NCI-H2227 treated with DMSO at 0.1 percent for 48 hours (cell line): ENCODE measurements around the gene CPXM2.
"Not testable (repeated sequence)": the region's sequence is repeated elsewhere in the genome, so short reads cannot be mapped to it uniquely, and the experiment has no call there.

Source experiments
- DNase-seq: peaks from one replicate; lab custom pipeline; 2025; lab: John Stamatoyannopoulos, UW

The CPXM2 gene

DNA sequence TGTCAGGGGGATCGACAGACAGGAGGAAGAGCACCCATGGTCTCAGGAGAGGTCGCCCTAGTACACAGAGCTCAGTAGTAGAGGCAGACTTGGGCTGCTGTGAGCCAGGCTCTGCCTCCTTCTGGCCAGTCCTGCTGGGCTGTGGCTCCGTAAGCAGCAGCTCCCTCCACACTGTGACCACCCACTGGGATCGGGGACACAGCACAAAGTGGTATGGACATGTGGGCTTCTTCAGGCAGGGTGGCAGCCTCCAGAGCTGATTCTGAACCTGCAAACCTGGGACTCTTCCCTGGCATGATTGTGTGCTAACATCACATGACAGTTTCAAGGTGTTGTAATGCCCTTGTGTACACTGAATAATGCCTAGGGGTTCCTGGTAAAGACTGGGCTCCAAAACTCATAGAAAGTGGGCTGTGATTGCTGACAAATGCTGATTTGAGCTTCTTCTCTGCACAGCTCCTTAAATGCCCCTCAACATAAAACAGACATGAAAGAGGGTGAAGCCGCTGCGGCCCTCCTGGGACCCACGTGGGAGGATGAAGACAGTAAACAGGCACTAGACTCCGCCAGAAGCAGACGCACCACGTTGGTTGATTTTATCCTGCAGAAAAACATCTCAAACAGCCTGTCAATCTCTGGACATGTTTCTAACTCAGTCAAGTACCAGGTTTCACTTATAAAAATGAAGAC is 148.7 kb downstream of the CPXM2 start:
- no peak for DNase-seq

DNA sequence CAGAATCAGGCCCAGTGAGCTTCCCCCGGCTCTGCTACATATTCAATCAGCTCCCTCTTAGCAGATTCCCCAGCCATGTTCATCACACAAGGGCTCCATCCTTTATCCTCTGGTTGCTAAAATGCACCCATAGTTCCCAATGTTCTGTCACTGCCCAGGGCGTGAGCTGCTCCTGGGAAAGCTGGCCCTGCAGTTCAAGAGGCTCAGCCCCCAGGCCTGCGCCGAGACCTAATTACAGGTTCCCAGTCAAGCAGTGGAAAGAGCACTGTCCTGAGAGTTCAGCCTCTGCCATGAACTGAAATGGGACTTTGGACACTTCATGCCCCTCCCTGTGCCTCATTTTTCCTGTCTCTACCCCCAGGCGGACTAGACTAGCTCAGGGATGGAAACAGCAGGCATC is 149.9 kb downstream of the CPXM2 start:
- DNase-seq, result no peak

DNA sequence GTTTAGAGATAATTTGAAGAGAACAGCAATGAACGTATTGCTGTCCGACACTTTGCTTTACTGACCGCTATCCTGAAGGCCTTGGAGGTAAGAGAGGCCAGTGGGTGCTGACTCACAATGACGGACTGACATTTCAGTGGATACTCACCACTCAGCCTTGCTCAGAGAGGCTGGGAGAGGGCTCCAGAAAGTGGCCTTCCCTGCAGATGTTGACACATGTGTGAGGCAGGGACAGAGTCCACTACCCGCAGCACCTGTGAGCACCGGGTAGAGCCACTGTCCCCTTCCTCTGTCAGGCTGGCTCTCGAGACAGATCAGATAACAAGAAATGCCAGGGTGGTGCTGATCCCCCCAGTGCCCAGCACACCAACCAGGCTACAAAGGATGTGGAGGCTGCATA is 150.5 kb downstream of the CPXM2 start:
- no peak for DNase-seq

DNA sequence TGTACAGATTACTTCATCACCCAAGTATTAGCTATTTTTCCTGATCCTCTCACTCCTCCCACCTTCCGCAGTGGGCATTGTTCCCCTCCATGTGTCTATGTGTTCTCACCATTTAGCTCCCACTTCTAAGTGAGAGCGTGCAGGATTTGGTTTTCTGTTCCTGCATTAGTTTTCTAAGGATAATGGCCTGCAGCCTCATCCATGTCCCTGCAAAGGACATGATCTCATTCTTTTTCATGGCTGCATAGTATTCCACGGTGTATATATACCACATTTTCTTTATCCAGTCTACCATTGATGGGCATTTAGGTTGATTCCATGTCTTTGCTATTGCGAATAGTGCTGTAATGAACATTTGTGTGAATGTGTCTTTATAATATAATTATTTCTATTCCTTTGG is 154.7 kb downstream of the CPXM2 start:
- not testable (repeated sequence) for DNase-seq

DNA sequence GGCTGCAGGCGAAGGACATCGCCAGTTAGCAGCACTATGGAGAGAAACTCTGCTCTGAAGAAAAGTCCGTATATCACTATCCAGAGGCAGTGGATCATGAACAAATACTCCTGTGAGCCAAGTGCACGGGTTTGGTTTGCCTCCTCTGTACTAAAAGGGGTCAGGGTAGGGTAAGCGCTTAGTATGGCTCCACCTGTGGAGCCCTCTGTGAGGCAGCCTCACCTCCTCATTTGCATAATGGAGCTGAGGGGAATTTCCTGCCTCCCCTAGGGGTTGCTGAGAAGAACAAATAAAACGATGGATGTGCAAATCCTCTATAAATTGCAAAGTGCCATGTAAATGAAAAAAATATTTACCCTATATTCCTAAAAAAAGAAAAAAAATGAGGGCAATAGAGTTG is 162.1 kb downstream of the CPXM2 start:
- no peak for DNase-seq

DNA sequence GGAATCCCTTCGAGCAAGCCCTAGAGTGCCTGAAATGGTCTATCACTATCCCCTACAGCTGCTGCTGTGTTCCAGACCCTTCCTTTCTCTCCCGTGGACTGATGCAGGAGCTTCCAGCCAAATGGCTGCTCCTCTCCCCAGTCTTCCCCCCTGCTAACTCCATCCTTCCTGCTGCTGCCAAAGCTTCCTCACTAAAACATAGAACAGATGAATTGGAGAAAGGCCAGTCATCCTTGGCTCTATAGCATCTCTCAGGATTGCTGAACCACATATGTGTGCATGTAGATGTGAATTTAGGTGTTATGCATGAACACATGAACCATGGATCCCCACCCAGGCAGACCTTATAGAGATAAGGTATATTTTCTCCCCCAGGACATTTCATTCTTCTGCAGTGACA is 164.8 kb downstream of the CPXM2 start:
- no peak for DNase-seq

DNA sequence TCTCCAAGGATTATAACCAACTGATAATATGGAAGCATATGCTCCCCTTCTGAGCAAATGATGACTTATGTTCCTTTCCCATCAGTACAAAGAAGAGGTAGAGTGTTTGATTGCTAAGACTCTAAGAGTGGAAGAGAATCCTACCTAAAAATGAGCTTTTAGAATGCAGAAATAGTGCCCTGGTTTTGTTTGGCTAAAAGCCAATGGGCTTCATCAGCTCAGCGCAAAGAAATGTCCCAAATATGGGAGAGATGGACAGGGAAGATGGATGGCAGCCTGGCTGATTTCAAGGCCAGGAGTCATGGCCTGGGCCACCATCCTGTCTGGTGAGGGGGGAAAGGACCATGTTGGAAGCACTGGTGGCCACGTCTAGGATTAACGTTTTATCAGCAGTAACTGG is 165.2 kb downstream of the CPXM2 start:
- DNase-seq, result no peak

DNA sequence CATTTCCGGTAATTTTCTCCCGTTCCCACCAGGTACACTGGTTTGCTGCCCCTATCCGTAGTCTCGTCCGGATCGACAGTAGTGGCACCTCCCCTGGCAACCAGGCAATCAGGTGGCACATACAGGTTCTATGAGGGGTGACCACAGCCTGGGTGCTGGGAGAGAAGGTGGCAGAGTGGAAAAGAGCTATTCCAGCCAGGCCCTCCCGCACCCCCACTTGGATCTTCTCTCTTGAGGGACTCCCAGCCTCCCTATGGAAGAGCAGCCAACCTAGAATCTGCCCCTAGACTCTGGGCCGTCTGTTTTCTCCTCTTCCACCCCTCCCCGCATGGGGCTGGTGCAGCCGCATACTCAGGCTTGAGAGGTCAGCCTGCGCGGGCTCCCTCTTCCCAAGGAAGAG is 166.9 kb downstream of the CPXM2 start:
- DNase-seq, result no peak

DNA sequence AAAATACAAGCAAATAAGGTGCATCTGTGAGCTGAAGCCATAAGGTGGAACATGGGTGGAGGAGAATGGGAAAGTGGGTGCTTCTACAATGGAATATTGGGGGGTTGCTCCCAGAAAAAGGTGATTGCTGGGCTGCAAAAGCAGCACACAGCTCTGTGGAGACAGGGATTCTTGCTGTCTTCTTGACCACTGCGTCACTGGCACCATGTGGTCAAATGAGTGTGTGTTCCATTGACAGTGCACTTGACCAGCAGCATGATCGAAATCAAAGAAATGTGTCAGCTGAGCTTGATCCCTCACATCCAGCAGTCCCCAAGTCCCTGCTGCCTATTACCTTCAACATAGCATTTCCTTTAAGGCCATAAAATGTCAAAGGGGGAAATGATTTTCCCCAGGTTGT is 169.3 kb downstream of the CPXM2 start:
- no peak for DNase-seq

DNA sequence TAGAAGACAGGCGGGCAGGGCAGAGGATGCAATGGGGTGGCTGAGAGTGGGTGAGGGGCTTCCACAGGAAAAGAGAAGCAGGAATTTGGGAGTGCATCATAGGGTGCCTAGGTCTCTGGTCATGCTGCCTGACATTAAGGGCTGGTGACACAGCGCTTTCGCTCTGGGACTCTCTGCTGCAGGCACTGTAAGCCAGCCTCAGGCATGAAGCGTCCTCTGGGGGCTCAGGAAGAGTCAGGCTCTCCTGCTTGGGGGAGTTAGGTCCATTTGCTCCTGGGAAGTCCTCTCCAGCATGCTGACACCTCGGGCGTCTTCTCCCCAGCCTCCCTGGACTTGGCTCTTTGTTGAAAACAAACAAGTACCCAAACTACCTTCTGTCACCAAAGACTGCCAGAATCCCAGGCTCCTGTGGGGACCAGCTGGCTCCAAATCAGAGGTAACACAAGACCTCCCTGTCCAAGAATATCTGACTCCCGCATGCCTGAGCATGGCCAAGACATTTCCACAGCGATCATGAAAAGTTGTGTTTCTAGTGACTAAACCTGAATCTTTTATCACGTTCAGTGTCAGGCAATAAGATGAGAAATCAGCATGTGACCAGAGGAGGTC is 170.1 kb downstream of the CPXM2 start:
- no peak for DNase-seq

DNA sequence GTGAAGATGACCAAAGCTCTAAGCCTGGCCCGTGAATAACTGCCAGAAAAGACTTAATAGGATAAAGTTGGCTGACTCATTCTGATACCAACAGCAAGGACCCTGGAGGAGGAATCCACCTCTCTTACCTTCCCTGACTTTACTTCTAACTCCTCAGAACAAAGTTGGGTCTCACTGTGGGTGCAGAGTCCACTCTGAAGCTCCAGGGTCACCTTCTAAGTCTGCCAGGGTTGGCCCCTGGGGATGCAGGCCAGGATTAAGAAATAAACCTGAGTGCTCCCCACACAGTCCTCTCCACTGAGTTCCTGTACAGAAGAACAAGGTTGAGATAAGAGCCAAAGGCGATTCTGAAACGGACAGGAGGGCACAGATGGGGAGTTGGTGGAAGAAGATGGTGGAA is 171.1 kb downstream of the CPXM2 start:
- no peak for DNase-seq

DNA sequence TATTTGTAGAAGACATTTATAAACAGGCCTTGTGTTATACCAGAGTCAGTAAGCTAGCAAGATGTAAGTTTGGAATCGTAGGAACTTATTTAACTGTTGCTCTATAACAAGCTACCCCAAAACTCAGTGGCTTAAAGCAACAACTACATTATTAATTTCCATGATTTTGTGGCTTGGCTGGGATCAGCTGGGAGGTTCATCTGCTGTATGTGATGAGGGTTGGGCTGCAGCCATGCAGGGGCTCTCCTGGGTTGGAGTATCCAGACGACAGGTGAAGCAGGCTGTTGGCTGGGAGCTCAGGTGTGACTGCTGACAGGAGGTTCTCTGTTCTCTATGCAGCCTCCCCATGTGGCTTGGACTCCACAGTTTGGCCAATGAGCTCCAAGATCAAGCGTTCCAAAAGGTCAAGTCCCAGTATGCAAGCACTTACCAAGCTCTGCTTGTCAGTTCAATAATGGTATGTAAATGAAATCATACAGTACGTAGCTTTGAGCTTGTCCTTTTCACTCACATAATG is 173.0 kb downstream of the CPXM2 start:
- no peak for DNase-seq

DNA sequence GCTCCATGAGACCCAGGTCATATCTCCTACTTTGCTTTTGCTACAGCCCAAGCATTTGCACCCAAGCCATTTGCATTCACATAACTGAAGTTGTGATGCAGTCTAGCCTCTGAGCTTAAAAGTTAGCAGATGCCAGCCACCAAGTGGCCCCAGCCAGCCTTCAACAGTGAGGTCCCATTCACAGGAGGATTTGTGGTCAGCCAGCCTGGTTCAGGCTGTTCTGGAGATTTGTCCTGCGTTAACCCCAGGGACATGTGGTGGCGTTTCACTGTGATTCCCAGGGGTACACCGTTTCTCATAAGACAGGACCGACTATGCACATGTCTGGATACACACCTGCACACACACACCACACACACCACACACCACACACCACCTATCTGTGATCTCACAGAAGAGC is 174.3 kb downstream of the CPXM2 start:
- no peak for DNase-seq

DNA sequence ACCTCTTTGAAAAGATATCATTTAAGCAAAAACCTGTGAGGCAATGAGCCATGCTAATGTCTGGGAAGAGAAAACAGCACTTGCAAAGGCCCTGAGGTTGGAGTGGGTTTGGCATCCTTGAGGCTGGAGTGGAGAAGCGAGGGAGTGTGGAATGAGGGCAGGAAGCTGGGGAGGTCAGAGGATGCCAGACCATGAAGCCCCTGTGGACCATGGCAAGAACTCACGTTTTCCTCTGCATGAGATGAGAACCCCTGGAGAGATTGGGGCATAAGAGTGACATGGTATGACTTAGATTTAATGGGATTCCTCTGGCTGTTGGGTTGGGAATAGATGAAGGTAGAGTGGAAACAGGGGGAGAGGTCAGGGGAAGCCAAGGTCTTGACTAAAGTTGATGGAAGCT is 176.1 kb downstream of the CPXM2 start:
- no peak for DNase-seq

DNA sequence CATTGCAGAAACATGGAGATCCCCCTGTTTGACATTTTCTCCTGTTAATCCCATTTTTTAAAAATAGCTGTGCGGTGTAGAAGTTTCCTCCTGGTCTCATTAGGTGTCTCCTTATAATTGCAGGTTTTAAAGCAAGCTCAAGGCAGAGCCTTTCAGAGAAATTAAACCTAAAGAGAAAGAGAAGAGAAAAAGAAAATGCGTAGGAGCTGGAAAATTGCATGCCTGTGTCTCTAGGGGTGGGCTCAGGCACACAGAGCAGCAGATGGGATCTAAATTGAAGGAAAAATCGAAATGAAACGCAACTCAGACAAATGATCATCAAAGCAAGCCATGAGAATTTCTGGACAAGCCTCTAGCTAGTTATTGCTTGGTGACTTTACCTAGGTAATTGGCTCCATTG is 185.4 kb downstream of the CPXM2 start:
- DNase-seq, result peak; percentile 78

DNA sequence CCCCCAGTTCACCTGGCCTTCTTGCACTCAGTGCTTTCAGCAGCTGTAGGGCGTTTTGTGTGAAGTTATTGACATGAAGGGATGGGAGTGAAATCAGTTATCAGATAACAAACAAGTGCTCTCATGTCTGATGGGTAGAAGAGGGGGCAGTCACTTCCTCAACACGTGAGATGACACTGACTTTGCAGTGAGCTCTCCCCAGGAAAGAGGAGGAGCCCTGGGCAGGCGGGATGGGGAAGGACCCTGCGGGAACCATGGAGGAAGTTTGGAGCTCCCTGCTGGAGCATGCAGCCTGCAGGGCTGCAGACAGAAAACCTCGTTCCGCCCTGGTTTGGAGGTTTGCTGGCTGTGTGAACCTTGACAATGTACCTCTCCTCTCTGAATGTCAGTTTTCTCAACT is 186.8 kb downstream of the CPXM2 start:
- peak; percentile 24 for DNase-seq

DNA sequence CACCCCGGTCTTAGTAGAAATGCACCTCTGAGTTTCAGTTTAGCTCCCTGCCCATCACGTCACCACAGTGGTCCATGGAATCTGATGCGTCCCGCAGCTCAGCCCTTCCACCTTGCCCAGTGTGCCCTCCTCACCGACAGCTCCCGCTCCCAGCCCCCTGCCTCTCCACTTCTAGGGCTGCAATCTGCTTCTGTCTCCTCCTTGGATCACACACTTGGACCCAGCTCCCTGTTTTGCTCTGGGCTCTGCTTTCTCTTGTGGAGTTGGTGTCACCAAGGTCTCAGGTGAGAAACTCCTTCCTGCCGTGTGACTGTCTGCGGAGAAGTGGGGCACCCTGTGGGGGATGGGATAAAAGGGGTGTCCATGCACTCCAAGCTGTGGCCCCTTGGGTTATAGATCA is 187.5 kb downstream of the CPXM2 start:
- DNase-seq, result no peak

DNA sequence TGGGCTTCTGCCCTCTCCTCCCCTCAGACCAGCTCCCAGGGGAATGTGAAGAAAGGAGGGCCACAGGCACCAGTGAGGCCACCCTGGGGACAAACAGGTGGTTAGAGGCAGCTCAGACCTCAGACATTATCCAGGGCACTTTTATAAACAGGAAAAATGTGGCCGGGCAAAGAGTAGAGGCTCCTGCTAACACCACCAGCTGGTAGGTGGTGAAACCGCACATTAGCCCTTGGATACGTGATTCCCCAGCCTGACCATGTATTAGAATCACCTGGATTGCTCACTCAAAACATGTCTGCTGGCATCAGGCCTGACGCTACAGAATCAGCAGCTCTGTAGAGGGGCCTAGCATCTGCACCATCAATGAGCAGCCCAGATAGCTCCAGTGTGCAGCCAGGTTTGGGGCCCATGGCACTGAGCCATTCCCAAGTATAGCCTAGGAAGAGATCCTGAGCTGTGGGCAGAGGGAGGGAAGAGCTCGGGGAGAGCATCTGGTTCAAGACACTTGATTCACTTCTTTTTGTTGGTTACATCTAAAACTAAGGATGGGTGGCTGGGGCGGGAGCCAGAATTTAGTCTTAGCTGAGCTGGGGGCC is 188.3 kb downstream of the CPXM2 start:
- DNase-seq, result no peak
